Dermis blood vessel endothelial cell (primary cell): ENCODE measurements around the gene SNX9. TPM values are rescaled to one million over a fixed set of nuclear protein-coding genes. Genes with fewer than 3 reads are reported as not detected.
"Not testable (repeated sequence)": the region's sequence is repeated elsewhere in the genome, so short reads cannot be mapped to it uniquely, and the experiment has no call there.

Source experiments
- DNase-seq: peaks from one replicate; pipeline ENCODE4 v3.0.0; 2010
- total RNA-seq: library from RNA; depleted of rRNA; stranded (reverse); fragments of >200 nt; gene quantifications from 2 replicates; pipeline ENCODE4 v1.2.3, GENCODE V29; 2014

SNX9 gene
- total RNA-seq, 1 donor from 2014 or later = 51.4 TPM

GRCh38 chr6:157891544-157892362 lies 68.7 kb downstream of the SNX9 start:
- DNase-seq = no peak

- no peak for DNase-seq
These were observed 69.4 kb downstream of the SNX9 start for GRCh38 chr6:157892363-157892877.

- no peak for DNase-seq
These were observed 70.2 kb downstream of the SNX9 start for GRCh38 chr6:157893238-157893637.

- DNase-seq = no peak
These were observed 72.5 kb downstream of the SNX9 start for GRCh38 chr6:157895585-157895984.

- no peak for DNase-seq
These were observed 73.9 kb downstream of the SNX9 start for GRCh38 chr6:157896932-157897331.

- DNase-seq = peak; percentile 42
These were observed 75.1 kb downstream of the SNX9 start for GRCh38 chr6:157898169-157898568.

- DNase-seq = no peak
These were observed 75.6 kb downstream of the SNX9 start for GRCh38 chr6:157898640-157899039.

- DNase-seq = not testable (repeated sequence)
These were observed 77.2 kb downstream of the SNX9 start for GRCh38 chr6:157900262-157900661.

- not testable (repeated sequence) for DNase-seq
These were observed 77.7 kb downstream of the SNX9 start for GRCh38 chr6:157900751-157901150.

- DNase-seq = no peak
These were observed 82.0 kb downstream of the SNX9 start for GRCh38 chr6:157904999-157905398.

- DNase-seq = no peak
These were observed 82.7 kb downstream of the SNX9 start for GRCh38 chr6:157905590-157906342.

GRCh38 chr6:157906537-157907061 lies 83.6 kb downstream of the SNX9 start:
- DNase-seq = peak; percentile 80

- DNase-seq = no peak
These were observed 84.6 kb downstream of the SNX9 start for GRCh38 chr6:157907651-157908050.

GRCh38 chr6:157908369-157909281 lies 85.6 kb downstream of the SNX9 start:
- no peak for DNase-seq

GRCh38 chr6:157909282-157909664 lies 86.2 kb downstream of the SNX9 start:
- DNase-seq = no peak

- DNase-seq = no peak
These were observed 88.2 kb downstream of the SNX9 start for GRCh38 chr6:157911278-157911677.

GRCh38 chr6:157911786-157912185 lies 88.7 kb downstream of the SNX9 start:
- no peak for DNase-seq

- DNase-seq = peak; percentile 18
These were observed 89.3 kb downstream of the SNX9 start for GRCh38 chr6:157912326-157912725.

- DNase-seq = no peak
These were observed 98.8 kb downstream of the SNX9 start for GRCh38 chr6:157921685-157922367.

GRCh38 chr6:157925771-157926170 lies 102.7 kb downstream of the SNX9 start:
- DNase-seq = no peak

GRCh38 chr6:157927011-157927410 lies 104.0 kb downstream of the SNX9 start:
- DNase-seq = no peak

GRCh38 chr6:157928428-157928827 lies 105.4 kb downstream of the SNX9 start:
- no peak for DNase-seq
